Loucy (cell line): ENCODE measurements around the gene PSG7.
"Not testable (repeated sequence)": the region's sequence is repeated elsewhere in the genome, so short reads cannot be mapped to it uniquely, and the experiment has no call there.

Experiments used
- EZH2phosphoT487 ChIP-seq: fragments of 200-600 bp; IDR thresholded peaks from 2 replicates; pipeline ENCODE4 v1.6.1; 2018; ENCODE audit warnings: antibody characterized with exemption, mild to moderate bottlenecking, moderate library complexity, borderline replicate concordance
- TF ChIP-seq, protein P1 (sequence below): fragments of 200-600 bp; sonication (generic); conservative IDR thresholded peaks from 2 replicates; pipeline ENCODE4 v1.5.1; 2014; ENCODE audit warnings: mild to moderate bottlenecking, antibody characterized with exemption, low read length

DNA sequence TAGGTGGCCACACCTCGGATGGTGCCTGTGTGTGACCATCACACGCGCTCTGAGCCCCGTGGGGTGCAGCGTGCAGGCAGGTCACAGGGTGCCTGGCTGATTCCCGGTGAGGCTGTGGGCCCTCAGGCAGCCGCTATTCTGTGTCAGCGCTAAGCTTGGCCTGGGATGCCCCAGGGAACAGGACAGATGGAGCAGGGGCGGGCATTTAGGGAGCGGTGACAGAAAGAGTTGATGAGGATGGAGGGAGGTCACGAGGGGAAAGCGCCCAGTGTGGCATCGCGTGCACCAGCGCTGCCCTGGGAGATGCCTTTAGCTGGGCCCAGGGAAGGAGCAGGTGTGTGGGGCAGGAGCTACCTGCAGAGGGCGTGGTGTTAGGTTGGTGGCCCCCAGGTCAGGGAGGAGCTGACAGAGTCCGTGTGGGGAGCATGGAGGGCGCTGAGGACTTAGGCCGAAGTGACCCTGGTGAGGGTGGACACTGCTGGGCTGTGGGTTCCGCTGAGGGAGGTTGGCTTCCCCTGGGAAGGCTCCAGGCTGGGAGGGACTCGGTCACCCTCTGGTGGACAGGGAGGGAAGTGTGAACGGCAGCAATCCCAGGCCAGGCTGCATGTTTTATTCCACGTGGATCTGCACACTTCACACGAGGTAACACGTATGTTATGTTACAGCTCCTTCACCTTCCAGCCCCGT lies 17.8 kb downstream of the PSG7 start:
- TF ChIP-seq, protein P1, sequence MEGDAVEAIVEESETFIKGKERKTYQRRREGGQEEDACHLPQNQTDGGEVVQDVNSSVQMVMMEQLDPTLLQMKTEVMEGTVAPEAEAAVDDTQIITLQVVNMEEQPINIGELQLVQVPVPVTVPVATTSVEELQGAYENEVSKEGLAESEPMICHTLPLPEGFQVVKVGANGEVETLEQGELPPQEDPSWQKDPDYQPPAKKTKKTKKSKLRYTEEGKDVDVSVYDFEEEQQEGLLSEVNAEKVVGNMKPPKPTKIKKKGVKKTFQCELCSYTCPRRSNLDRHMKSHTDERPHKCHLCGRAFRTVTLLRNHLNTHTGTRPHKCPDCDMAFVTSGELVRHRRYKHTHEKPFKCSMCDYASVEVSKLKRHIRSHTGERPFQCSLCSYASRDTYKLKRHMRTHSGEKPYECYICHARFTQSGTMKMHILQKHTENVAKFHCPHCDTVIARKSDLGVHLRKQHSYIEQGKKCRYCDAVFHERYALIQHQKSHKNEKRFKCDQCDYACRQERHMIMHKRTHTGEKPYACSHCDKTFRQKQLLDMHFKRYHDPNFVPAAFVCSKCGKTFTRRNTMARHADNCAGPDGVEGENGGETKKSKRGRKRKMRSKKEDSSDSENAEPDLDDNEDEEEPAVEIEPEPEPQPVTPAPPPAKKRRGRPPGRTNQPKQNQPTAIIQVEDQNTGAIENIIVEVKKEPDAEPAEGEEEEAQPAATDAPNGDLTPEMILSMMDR = peak; percentile 29; the same call in 1 of the 2 replicates
- not testable (repeated sequence) for TF ChIP-seq EZH2phosphoT487
